NCI-H128 (cell line): Measurements from ENCODE around the gene TRPV5.

Experiments used
- DNase-seq: peaks from one replicate; lab custom pipeline; 2025; ENCODE audit not compliant: unreplicated experiment; lab: John Stamatoyannopoulos, UW

Gene TRPV5

DNA sequence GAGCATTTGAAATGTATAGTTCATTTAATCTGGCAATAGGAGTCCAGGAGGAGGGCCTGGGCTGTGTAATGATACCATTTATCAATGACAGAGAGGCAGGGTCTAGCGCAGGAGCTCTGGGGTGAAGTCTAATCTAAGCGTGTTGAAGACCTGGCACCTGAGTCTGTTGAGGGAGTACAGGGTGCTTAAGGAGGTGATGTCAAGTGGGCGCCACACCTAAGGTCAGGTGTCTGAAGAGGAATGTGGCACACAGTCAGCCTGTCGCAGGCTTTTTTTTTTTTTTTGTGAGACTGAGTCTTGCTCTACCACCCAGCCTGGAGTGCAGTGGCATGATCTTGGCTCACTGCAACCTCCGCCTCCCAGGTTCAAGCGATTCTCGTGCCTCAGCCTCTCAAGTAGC is 8.0 kb upstream of the TRPV5 start:
- no peak for DNase-seq

- no peak for DNase-seq
Observed at GRCh38 chr7:142940966-142941535, 7.5 kb upstream of the TRPV5 start.

- DNase-seq = no peak
Observed at GRCh38 chr7:142939226-142939910, 5.8 kb upstream of the TRPV5 start, which contains the start of gene LLCFC1. TSS of gene LLCFC1 (plus strand) at chr7:142939484. CDS start at chr7:142939622, 138 bp downstream.

- no peak for DNase-seq
Observed at GRCh38 chr7:142938611-142939010, 5.1 kb upstream of the TRPV5 start.

GRCh38 chr7:142935941-142936565 is 2.5 kb upstream of the TRPV5 start:
- no peak for DNase-seq

- no peak for DNase-seq
Observed at GRCh38 chr7:142934056-142934455, 510 bp upstream of the TRPV5 start.

DNA sequence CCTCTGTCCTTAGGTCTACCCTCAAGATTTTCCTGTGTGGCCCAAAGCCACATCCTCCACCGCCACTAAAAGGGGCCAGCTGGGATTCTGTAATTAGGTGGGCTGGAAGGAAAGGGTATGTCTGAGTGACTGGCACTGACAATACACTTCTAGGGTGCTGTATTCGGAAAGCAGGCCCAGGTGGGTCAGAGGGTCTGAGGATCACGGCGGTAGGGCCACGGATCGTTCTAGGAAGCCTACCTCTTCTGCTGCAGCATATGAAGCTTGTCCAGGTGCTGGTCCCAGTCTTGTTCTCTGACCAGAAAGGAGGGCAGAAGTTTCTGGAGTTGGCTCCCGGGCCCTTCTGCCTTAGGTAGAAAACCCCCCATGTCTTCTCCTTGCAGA is 462 bp downstream of the TRPV5 start:
- DNase-seq = no peak

DNA sequence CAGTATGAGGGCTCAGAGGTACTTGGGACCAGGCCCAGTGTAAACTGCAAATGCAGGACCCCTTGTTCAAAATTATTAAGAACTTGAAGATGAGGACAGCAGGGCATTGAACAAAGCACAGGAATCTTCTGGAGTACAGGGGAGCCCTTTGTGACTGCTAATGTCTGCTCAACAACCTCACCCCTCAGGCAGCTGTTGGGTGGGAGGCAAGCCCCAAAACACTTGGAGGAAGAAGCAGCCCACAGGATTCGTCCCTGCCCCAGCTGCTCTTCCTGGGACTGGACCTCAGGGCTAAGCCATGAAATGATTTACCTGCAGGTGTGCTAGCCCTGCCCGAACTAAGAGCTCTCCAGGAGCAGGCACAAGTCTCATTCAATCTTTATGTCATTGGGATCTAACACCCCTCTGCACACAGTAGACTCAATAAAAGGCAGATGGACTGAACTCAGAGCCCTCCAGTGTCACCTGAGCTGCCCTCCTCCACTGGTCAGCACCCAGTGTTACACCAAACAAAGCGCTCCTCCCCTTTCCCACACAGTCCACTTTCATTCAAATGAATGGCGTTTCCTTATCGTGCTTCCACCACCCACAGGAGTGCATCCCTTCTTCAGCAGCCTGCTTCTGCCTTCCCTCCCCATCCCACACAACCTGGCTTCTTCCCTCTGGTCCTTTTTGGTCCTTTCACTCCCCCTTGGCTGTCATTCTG is 1.0 kb downstream of the TRPV5 start:
- no peak for DNase-seq

GRCh38 chr7:142930126-142930730 is 3.3 kb downstream of the TRPV5 start:
- no peak for DNase-seq

DNA sequence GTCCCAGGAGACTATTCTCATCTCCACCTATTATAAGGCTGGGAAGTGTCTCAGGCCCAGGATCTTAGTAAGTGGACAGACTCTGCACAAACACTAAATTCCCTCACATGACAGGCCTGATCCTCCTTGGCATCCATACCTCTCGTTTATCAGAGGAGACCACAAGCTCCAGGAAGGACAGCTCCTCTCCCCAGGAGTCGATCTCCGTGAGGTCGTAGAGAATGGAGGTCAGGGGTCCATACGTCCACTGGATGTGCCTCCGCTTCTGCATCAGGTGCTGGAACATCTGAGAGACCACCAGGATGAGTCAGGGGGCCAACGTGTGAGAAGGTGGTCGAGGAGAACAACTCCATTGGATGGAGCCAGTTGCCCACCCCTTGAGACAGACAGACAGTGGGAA is 5.6 kb downstream of the TRPV5 start:
- no peak for DNase-seq

GRCh38 chr7:142927085-142927745 is 6.3 kb downstream of the TRPV5 start:
- no peak for DNase-seq

GRCh38 chr7:142925413-142925812 is 8.1 kb downstream of the TRPV5 start:
- no peak for DNase-seq

GRCh38 chr7:142923391-142923790 is 10.2 kb downstream of the TRPV5 start:
- no peak for DNase-seq

DNA sequence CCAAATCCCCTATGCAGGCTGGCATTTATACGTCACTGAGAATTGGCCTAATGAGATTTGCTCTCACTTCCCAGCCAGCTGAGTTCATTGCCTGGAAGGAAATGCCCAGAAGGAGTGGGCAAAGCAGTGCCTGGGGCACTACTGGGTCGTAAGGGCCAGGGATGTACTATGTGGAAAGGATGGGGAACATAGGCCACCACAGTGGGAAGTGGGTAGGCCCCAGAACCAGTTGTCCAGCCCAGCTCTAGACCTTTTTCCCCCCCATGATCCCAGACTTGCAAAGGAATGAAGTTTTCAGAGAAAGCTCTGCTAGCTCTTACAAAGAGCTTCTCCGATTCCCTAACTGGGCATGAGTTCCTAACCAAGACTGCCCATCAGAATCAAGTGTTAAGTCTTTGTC is 13.9 kb downstream of the TRPV5 start:
- DNase-seq = no peak

DNA sequence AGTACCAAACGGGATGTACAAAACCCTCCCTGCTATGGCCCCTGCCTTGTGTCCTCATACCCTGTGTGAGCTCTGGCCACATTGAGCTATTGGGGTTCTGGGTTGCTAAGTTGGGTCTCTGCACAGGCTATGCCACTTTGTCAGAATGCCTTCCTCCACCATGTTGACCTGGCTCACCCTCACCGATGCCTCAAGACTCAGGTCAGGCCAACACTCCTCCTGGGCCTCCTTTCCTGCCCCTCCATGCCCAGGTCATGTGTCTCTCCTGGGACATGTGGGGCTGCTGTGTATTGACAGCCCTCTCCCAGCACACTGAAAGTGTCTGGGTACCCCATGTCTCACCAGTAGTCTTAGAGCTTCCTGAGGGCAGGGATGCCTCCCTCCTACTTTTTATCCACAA is 14.6 kb downstream of the TRPV5 start:
- no peak for DNase-seq

DNA sequence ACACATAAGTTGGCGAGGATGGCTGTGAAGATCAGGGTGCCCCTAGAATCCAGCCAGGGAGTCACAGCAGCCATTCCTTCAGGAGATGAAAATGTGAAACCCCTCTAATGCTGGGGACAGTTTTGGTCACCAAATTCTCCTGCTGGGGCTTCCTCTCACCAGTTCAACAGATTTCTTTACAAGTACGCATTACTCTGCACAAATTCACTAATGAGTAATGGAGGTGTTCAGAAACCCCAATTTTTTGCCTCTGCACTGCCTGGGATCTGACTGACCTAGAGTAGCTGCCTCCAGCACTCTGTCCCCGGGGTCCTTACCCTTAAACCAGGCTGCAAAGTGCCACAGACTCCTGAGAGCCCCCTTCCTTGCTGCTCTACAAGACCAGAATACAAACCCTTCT is 16.1 kb downstream of the TRPV5 start:
- no peak for DNase-seq

DNA sequence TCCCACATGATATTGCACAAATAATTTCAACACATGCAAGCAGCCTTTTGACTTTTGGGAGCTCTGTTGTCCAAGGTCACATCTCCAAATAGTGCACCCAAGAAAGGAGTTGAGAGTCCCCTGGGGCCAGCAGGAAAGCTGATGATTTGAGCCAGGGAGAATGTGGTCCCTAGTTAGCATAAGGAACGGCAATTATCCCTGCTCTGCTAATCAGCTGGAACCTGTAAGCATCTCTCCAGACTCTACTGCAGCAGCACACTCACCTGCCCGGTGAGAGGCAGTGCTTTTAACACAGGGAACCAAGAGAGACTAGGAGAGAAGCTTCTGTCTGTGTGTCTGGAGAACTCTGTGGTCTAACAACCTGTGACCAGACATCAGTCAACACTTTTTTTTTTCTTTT is 17.0 kb downstream of the TRPV5 start:
- no peak for DNase-seq

- no peak for DNase-seq
Observed at GRCh38 chr7:142915315-142915714, 18.2 kb downstream of the TRPV5 start.

- DNase-seq = no peak
Observed at GRCh38 chr7:142914121-142914520, 19.4 kb downstream of the TRPV5 start.

GRCh38 chr7:142913566-142913965 is 20.0 kb downstream of the TRPV5 start:
- no peak for DNase-seq

DNA sequence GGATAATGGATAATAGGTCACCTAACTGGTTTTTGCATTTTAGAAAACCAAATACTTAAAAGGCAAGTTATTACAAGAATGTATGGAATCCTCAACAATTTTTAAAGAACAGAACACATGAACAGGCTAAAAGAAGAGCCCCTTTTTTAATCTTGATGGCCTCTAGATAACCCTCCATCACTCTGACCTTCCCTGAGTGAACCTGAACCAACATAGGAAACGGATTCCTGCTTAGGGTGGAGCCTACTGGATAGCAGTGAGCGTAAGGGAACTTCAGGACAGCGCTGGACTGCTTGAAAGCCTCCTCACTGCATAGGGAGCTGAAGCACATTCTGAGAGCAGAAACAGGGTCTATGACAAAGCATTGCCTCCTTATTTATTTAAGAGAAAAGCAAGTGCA is 20.5 kb downstream of the TRPV5 start:
- no peak for DNase-seq
